ENCODE results near the gene REELD1.

DNA sequence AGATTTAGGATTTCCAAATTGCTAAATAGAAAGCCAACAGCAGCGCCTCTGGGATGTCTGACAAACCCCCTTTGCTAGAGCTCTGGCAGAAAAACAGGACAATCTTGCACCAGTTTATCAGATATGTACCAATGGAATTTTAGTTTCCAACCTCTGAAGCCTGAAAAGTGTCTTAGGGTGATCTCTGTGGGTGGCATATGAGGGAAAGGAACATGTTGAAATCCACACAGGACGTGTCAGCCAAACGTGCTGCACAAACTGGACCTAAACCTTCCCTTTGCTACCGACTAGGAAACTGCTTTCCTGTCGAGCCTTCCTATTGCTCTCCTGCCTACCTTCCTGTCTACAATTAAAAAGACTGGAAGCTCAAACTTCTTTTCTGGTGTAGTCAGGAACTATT is 53.5 kb downstream of the REELD1 start:
- TF ChIP-seq, protein P1, sequence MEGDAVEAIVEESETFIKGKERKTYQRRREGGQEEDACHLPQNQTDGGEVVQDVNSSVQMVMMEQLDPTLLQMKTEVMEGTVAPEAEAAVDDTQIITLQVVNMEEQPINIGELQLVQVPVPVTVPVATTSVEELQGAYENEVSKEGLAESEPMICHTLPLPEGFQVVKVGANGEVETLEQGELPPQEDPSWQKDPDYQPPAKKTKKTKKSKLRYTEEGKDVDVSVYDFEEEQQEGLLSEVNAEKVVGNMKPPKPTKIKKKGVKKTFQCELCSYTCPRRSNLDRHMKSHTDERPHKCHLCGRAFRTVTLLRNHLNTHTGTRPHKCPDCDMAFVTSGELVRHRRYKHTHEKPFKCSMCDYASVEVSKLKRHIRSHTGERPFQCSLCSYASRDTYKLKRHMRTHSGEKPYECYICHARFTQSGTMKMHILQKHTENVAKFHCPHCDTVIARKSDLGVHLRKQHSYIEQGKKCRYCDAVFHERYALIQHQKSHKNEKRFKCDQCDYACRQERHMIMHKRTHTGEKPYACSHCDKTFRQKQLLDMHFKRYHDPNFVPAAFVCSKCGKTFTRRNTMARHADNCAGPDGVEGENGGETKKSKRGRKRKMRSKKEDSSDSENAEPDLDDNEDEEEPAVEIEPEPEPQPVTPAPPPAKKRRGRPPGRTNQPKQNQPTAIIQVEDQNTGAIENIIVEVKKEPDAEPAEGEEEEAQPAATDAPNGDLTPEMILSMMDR (IDR thresholded peaks at IDR 0.05), result no peak
- no peak for TF ChIP-seq ZFX (IDR thresholded peaks at IDR 0.05; ENCODE audit: borderline replicate concordance)
